CD4-positive, alpha-beta T cell (primary cell): Measurements from ENCODE around the gene DAZL. TPM values are rescaled to one million over a fixed set of nuclear protein-coding genes. Genes with fewer than 3 reads are reported as not detected.
"Not testable (repeated sequence)": the region's sequence is repeated elsewhere in the genome, so short reads cannot be mapped to it uniquely, and the experiment has no call there.

ENCODE experiments used
- ATAC-seq: fragments of 200-7000 bp; cut with Tn5 transposase; one replicate; pipeline ENCODE4 v1.10.0; 2022; ENCODE audit warnings: mild to moderate bottlenecking; ENCODE audit not compliant: poor library complexity
- CTCF ChIA-PET: fragments of 350-600 bp; sonication (Branson Sonifier 250); formaldehyde crosslinking; loops from one replicate; lab custom pipeline; 2021; ENCODE audit warnings: antibody characterized with exemption, inconsistent platforms; lab: Charles Lee
- POLR2A ChIA-PET: fragments of 350-600 bp; sonication (Branson Sonifier 250); formaldehyde crosslinking; loops from one replicate; lab custom pipeline; 2021; ENCODE audit warnings: antibody characterized with exemption, inconsistent platforms; lab: Charles Lee
- DNase-seq, 14 experiments: peaks; one replicate each; pipeline ENCODE4 v3.0.0-alpha.2; 2013 to 2020; ENCODE audit warnings: mixed read lengths in 2 of 14
- H3K27ac ChIP-seq, 2 donors: one replicate each; pipeline versions ENCODE4 v1.5.1 to v1.7.0; 2013; ENCODE audit warnings: low read length in 2 of 2, low read depth in 1 of 2, mild to moderate bottlenecking in 1 of 2
- H3K27me3 ChIP-seq, 2 experiments: 1 replicate in 1 of 2; 2 replicates in 1 of 2; pipeline versions ENCODE4 v1.6.1 to v1.7.0; 2013; ENCODE audit warnings: low read length in 2 of 2, control low read depth in 1 of 2, mild to moderate bottlenecking in 1 of 2, moderate library complexity in 1 of 2; ENCODE audit not compliant: insufficient read depth in 2 of 2, control insufficient read depth in 1 of 2
- H3K36me3 ChIP-seq: one replicate; pipeline ENCODE4 v1.6.1; 2013; ENCODE audit warnings: low read length, control low read depth; ENCODE audit not compliant: insufficient read depth
- H3K4me1 ChIP-seq: one replicate; pipeline ENCODE4 v1.6.1; 2013; ENCODE audit warnings: low read length, control low read depth; ENCODE audit not compliant: insufficient read depth
- H3K4me3 ChIP-seq: one replicate; pipeline ENCODE4 v1.5.1; 2013; ENCODE audit warnings: mild to moderate bottlenecking, low read length, moderate library complexity
- H3K9me3 ChIP-seq, 2 experiments: 1 replicate in 1 of 2; 2 replicates in 1 of 2; pipeline versions ENCODE4 v1.6.1 to v1.7.0; 2013; ENCODE audit warnings: low read length in 2 of 2, mild to moderate bottlenecking in 2 of 2, control low read depth in 1 of 2, moderate library complexity in 1 of 2; ENCODE audit not compliant: control insufficient read depth in 1 of 2, insufficient read depth in 1 of 2
- H3K27ac Mint-ChIP-seq: one replicate; pipeline ENCODE4 v1.8.0; 2020; ENCODE audit warnings: mixed read lengths
- H3K27me3 Mint-ChIP-seq: one replicate; pipeline ENCODE4 v1.8.0; 2021; ENCODE audit warnings: mixed read lengths
- H3K36me3 Mint-ChIP-seq: one replicate; pipeline ENCODE4 v1.8.0; 2021; ENCODE audit warnings: low read depth, mixed read lengths
- H3K4me1 Mint-ChIP-seq: one replicate; pipeline ENCODE4 v1.8.0; 2021; ENCODE audit warnings: low read depth, mixed read lengths
- H3K4me3 Mint-ChIP-seq: one replicate; pipeline ENCODE4 v1.8.0; 2020; ENCODE audit warnings: mild to moderate bottlenecking, mixed read lengths
- H3K9me3 Mint-ChIP-seq: one replicate; pipeline ENCODE4 v1.8.0; 2020; ENCODE audit warnings: mixed read lengths
- CTCF ChIP-seq: fragments of 200-600 bp; IDR thresholded peaks from one replicate; pipeline ENCODE4 v1.8.0; 2022; ENCODE audit warnings: antibody characterized with exemption, mild to moderate bottlenecking
- intact Hi-C, 2 experiments: fragments of 100-400 bp; cut with DNase I in 1 of 2; cut with micrococcal nuclease in 1 of 2; formaldehyde crosslinking; loops; one replicate each; pipeline versions ENCODE4 v1.15.1 to v1.9.0; 2023 to 2025; cut with DNase I, micrococcal nuclease
- total RNA-seq, 174 experiments: library from RNA in 2 of 174; stranded (reverse) in 2 of 174; gene quantifications; one replicate each; pipeline ENCODE4 v1.2.3 and lab custom pipeline; 2021 to 2026

The DAZL gene
- total RNA-seq, 2 experiments from 2014 or later = not detected

GRCh38 chr3:16632395-16632794, 27.2 kb upstream of the DAZL start:
- no peaks in the 10 kb centered on the region for H3K9me3 ChIP-seq
- H3K27ac ChIP-seq = no peak overlapping the region
- H3K36me3 ChIP-seq = no peaks in the 10 kb centered on the region
- H3K36me3 Mint-ChIP-seq = no peaks in the 10 kb centered on the region
- TF ChIP-seq CTCF = no peak
- no peaks in the 10 kb centered on the region for H3K9me3 Mint-ChIP-seq
- no peak overlapping the region for H3K4me3 ChIP-seq
- H3K27me3 Mint-ChIP-seq = no peaks in the 10 kb centered on the region
- ChIA-PET POLR2A (no interaction called here), CTCF (no interaction called here)
- no peaks in the 10 kb centered on the region for H3K4me1 ChIP-seq
- H3K27ac Mint-ChIP-seq = no peak overlapping the region
- no peaks in the 10 kb centered on the region for H3K4me1 Mint-ChIP-seq
- intact Hi-C loops = no loop called here
- H3K4me3 Mint-ChIP-seq = no peak overlapping the region
- no peaks in the 10 kb centered on the region for H3K27me3 ChIP-seq
- ATAC-seq = no peak
- no peak for DNase-seq

GRCh38 chr3:16618721-16619120, 13.5 kb upstream of the DAZL start:
- no peak overlapping the region for H3K27ac ChIP-seq
- POLR2A ChIA-PET = no interaction called here
- H3K4me3 Mint-ChIP-seq = no peak overlapping the region
- no peaks in the 10 kb centered on the region for H3K36me3 ChIP-seq
- no peak for TF ChIP-seq CTCF
- no peaks in the 10 kb centered on the region for H3K27me3 Mint-ChIP-seq
- DNase-seq = no peak
- peaks cover 20% of the 10 kb centered on the region for H3K9me3 Mint-ChIP-seq
- CTCF ChIA-PET = interaction anchor here (1.1 kb wide), 1 partner anchor 12 kb away, joined by 4 read pairs; no protein-coding TSS in a partner anchor
- peaks cover 0 to 3% of the 10 kb centered on the region in 2 experiments for H3K27me3 ChIP-seq
- H3K27ac Mint-ChIP-seq = no peak overlapping the region
- H3K36me3 Mint-ChIP-seq = no peaks in the 10 kb centered on the region
- no peak overlapping the region for H3K4me3 ChIP-seq
- H3K9me3 ChIP-seq = peaks cover 7 to 9% of the 10 kb centered on the region in 2 experiments
- H3K4me1 Mint-ChIP-seq = no peaks in the 10 kb centered on the region
- H3K4me1 ChIP-seq = no peaks in the 10 kb centered on the region
- no peak for ATAC-seq
- intact Hi-C loops = no loop called here

GRCh38 chr3:16617155-16617554, 11.9 kb upstream of the DAZL start:
- H3K4me1 Mint-ChIP-seq, H3K27me3 Mint-ChIP-seq, H3K27me3 ChIP-seq, H3K4me1 ChIP-seq, H3K36me3 Mint-ChIP-seq, DNase-seq, H3K4me3 Mint-ChIP-seq, intact Hi-C loops, H3K27ac Mint-ChIP-seq, H3K27ac ChIP-seq, H3K36me3 ChIP-seq, POLR2A ChIA-PET, H3K4me3 ChIP-seq, CTCF ChIA-PET, H3K9me3 ChIP-seq, ATAC-seq: not testable (repeated sequence)
- peaks cover 20% of the 10 kb centered on the region for H3K9me3 Mint-ChIP-seq

GRCh38 chr3:16616083-16616482, 10.9 kb upstream of the DAZL start:
- no peaks in the 10 kb centered on the region for H3K27me3 Mint-ChIP-seq
- CTCF ChIA-PET = no interaction called here
- TF ChIP-seq CTCF = no peak
- Histone ChIP-seq H3K9me3 (peaks cover 7 to 9% of the 10 kb centered on the region in 2 experiments), H3K27ac (no peak overlapping the region), H3K4me1 (no peaks in the 10 kb centered on the region), H3K36me3 (no peaks in the 10 kb centered on the region), H3K27me3 (peaks cover 0 to 4% of the 10 kb centered on the region in 2 experiments), H3K4me3 (no peak overlapping the region)
- no peak for DNase-seq
- peaks cover 20% of the 10 kb centered on the region for H3K9me3 Mint-ChIP-seq
- no peak overlapping the region for H3K4me3 Mint-ChIP-seq
- H3K27ac Mint-ChIP-seq = no peak overlapping the region
- intact Hi-C loops = no loop called here
- H3K36me3 Mint-ChIP-seq = no peaks in the 10 kb centered on the region
- H3K4me1 Mint-ChIP-seq = no peaks in the 10 kb centered on the region
- POLR2A ChIA-PET = no interaction called here
- ATAC-seq = no peak
